Kidney epithelial cell (primary cell): ENCODE results near the gene COBL. TPM values are rescaled to one million over a fixed set of nuclear protein-coding genes. Genes with fewer than 3 reads are reported as not detected.

Experiments
- DNase-seq: peaks from one replicate; pipeline ENCODE4 v3.0.0-alpha.2; 2010; ENCODE audit warnings: low read depth
- H3K27me3 ChIP-seq: 2 replicates; pipeline ENCODE4 v1.6.0; 2011; ENCODE audit warnings: low read length; ENCODE audit not compliant: control insufficient read depth, insufficient read depth
- H3K36me3 ChIP-seq: 2 replicates; pipeline ENCODE4 v1.5.1; 2011; ENCODE audit warnings: low read length; ENCODE audit not compliant: control insufficient read depth, insufficient read depth
- H3K4me3 ChIP-seq: 2 replicates; pipeline ENCODE4 v1.5.1; 2011; ENCODE audit warnings: low read depth, mild to moderate bottlenecking, control low read depth, low read length
- total RNA-seq: library from RNA; depleted of rRNA; stranded (reverse); fragments of >200 nt; gene quantifications from 2 replicates; pipeline ENCODE4 v1.2.3, GENCODE V29; 2015
- TF ChIP-seq, protein P1 (sequence below): IDR thresholded peaks from 2 replicates; pipeline ENCODE4 v1.5.1; 2011; ENCODE audit warnings: mild to moderate bottlenecking, moderate library complexity, low read length, control low read depth, inconsistent platforms; ENCODE audit not compliant: insufficient read depth, poor library complexity, severe bottlenecking

COBL gene
- total RNA-seq, 1 donor from 2014 or later = 7.1 TPM

DNA sequence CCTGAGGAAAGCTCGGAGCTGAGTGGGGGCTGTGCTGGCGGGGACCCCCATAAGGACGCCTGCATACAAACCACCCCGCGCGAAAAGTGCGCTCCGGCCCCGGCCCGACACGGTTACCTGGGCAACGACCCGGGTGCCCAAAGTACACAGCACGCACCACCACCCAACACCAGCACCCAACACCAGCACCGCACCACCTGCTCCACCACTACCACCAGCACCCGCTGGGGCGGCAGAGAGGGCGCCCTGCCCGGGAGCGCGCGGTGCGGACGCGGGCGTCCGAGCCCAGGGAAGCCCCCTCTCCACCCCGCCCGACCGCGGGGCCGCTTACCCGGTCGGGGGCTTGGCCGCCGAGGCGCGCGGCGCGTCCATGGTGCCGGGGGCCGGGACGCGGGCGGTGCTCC is 345 bp downstream of the COBL start:
- H3K27me3 ChIP-seq = peaks cover 2% of the 10 kb centered on the region
- no peak for DNase-seq
- TF ChIP-seq, protein P1, sequence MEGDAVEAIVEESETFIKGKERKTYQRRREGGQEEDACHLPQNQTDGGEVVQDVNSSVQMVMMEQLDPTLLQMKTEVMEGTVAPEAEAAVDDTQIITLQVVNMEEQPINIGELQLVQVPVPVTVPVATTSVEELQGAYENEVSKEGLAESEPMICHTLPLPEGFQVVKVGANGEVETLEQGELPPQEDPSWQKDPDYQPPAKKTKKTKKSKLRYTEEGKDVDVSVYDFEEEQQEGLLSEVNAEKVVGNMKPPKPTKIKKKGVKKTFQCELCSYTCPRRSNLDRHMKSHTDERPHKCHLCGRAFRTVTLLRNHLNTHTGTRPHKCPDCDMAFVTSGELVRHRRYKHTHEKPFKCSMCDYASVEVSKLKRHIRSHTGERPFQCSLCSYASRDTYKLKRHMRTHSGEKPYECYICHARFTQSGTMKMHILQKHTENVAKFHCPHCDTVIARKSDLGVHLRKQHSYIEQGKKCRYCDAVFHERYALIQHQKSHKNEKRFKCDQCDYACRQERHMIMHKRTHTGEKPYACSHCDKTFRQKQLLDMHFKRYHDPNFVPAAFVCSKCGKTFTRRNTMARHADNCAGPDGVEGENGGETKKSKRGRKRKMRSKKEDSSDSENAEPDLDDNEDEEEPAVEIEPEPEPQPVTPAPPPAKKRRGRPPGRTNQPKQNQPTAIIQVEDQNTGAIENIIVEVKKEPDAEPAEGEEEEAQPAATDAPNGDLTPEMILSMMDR = peak; percentile 17
- peak overlapping the region; percentile 52 for H3K4me3 ChIP-seq
- H3K36me3 ChIP-seq = no peaks in the 10 kb centered on the region

DNA sequence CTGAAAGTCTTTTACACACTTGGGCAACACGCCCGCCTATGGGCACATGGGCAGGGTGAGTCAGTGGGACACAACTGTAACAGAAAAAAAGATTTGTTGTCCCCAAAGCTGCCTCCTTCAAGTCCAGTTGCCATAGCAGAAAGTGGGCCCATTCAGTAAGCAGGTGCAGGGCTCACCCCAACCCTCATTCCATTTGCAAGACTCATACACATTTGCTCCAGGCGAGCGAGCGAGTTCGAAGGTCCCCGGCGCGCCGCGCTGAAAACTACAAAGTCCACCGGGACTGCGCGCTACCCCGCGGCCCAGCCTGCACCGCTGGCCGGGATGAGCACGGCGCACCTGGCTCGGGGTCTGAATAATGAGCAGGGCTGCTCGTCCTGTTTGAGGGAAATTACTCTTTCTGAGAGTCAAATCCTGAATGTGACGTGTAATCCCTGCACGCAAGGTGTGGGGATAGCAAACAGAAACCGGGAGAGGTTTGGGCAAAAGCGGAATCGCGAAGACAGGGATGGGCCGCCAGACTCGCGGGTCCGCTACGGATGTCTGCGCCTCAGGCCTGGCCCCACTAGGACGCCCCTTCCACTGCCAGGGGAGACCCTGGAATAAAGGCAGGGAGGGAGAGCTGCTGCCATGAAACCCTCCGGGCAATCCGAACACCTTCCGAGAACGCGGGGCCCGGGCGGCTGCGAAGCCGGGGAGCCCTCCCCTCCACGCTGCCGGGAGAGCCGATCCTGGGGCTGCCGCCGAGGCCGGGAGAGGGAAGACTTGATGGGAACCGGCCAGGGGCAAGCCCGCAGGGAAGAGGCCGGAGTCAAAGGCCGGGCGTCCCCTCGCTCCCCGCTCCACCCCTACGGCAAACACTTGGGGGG is 982 bp downstream of the COBL start:
- H3K4me3 ChIP-seq = peak overlapping the region; percentile 52
- H3K36me3 ChIP-seq = no peaks in the 10 kb centered on the region
- peak; percentile 56 for DNase-seq
- H3K27me3 ChIP-seq = peaks cover 2% of the 10 kb centered on the region
- TF ChIP-seq, protein P1 = no peak

DNA sequence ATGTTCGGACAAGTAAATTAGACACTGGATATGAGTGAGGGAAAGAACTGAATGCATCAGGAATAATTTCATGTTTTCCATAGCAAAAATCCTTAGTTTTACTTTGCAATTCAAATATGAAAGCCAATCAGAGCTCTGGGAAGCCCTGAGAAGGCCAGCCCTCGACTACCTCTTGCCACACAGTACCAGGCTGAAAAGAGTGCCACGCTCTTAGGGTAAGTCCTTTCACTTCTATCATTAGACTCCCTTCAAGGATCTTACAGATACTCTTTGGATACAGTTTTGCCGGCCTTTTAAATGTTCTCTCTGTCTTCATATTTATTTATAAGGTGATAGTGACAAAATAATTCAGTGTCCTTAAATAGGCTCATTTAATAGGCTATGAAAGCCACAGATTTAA is 1.9 kb downstream of the COBL start:
- TF ChIP-seq, protein P1 = no peak
- peaks cover 2% of the 10 kb centered on the region for H3K27me3 ChIP-seq
- no peak for DNase-seq
- no peaks in the 10 kb centered on the region for H3K36me3 ChIP-seq
- no peak overlapping the region for H3K4me3 ChIP-seq

DNA sequence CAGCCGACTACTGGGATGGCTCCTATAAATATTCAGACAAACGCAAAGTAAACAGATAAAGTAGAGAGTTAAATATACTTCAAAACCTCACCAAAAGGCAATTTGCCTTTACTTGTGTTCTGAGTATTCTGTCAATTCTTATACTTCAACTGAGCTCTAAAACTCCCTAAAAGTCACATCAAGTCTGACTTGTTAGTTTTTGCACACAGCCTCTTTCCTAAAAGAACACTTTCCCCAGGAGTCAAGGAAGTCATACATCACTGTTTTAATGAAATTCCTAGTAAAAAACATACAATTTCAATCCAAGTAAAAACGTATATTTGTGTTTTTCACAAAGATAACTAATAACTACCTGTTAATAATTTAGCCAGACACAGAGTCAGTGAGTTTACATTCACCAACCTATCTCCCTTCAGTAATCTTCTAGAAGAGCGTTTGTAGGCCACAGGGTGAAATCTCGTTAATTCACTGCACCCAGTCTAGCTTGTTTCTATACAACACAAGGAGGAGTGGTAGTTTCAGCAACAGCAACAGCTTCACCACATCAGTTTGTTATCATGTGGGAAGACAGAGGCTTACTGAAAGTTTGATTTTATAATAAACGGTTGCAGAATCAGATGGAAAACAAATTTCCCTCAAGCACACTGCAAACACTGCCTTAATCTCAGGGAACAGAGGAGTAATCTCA is 2.7 kb downstream of the COBL start:
- Histone ChIP-seq H3K4me3 (no peak overlapping the region), H3K36me3 (no peaks in the 10 kb centered on the region), H3K27me3 (peaks cover 2% of the 10 kb centered on the region)
- TF ChIP-seq, protein P1 = no peak
- no peak for DNase-seq

DNA sequence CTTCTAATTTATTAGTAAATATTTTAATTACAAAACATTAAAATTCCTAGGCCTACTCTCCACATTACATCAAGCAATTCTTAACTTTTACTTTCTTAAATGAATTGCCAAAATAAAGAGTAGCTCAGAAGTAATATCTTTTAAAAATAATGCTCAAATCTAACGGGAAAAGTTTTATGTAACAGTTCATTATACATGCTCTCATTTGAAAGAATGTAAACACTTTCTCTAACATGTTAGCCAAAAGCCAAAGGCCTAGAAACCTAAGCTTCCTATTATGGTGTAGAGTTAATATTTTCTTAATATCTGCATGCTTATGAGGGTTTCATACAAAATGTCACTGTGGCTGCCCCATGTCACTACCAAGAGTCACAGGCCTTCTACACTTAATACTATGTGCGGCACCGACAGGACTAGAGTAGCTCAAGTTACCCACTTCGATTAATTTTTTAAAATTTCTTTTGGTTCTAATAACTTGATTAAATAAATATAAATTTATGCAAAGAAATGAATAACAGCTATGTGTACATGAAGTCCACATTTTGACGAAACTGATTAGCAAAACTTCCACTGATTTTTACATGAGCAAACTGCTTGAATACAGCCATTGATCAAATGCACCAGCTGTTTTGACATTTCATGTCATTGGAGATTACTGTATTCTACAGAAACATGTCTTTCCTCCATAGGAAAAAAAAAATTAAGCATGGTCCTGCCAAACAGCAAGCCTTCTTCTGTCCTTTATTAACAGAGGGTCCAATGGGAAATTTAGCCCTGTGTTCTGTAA is 3.5 kb downstream of the COBL start:
- Histone ChIP-seq H3K27me3 (peaks cover 2% of the 10 kb centered on the region), H3K36me3 (no peaks in the 10 kb centered on the region), H3K4me3 (no peak overlapping the region)
- no peak for DNase-seq
- TF ChIP-seq, protein P1 = no peak
